Measurements from ENCODE around the gene RRN3. TPM values are rescaled to one million over a fixed set of nuclear protein-coding genes. Genes with fewer than 3 reads are reported as not detected.
"Not testable (repeated sequence)": the region's sequence is repeated elsewhere in the genome, so short reads cannot be mapped to it uniquely, and the experiment has no call there.

RRN3 gene
- total RNA-seq, 4 donors from 2014 or later: 19.5 to 34.1 (median 24.8) TPM

GRCh38 chr16:15140444-15141365 lies 46.6 kb upstream of the RRN3 start:
- 52% methylated on average over 24 of the region's 30 CpGs for WGBS
- peak; percentile 5 to 60 for TF ChIP-seq POLR2AphosphoS5 (IDR thresholded peaks at IDR 0.05)
- Histone ChIP-seq H3K4me1 (peaks cover 48 to 74% (median 71%) of the 10 kb centered on the region in 4 donors), H3K27ac (replicated peaks in 1 of 4) (peak overlapping the region; percentile 86 to 96 (median 92)), H3K4me3 (peak overlapping the region; percentile 29 to 45 (median 42))
- DNase-seq (ENCODE audit: extremely low spot score); H3K36me3 ChIP-seq; intact Hi-C loops (cut with DNase I); H3K27me3 ChIP-seq; H3K9me3 ChIP-seq: not testable (repeated sequence)

- H3K27me3 ChIP-seq; intact Hi-C loops (cut with DNase I); H3K4me3 ChIP-seq; DNase-seq (ENCODE audit: extremely low spot score); H3K9me3 ChIP-seq: not testable (repeated sequence)
- H3K36me3 ChIP-seq: peaks cover 6 to 25% (median 16%) of the 10 kb centered on the region in 4 donors
- H3K27ac ChIP-seq (replicated peaks in 1 of 4): peak overlapping the region in 2 of 4 donors; percentile 36 to 41
- WGBS: no CpG with 5 or more reads among the region's 15 CpGs
- peaks cover 18 to 43% (median 40%) of the 10 kb centered on the region in 4 donors for H3K4me1 ChIP-seq
These were observed 43.4 kb upstream of the RRN3 start for GRCh38 chr16:15137514-15137913.

GRCh38 chr16:15135483-15136360 lies 41.6 kb upstream of the RRN3 start:
- H3K4me1 ChIP-seq: peaks cover 2 to 25% (median 22%) of the 10 kb centered on the region in 4 donors
- H3K4me3 ChIP-seq; DNase-seq (ENCODE audit: extremely low spot score); H3K27me3 ChIP-seq; H3K27ac ChIP-seq (replicated peaks in 1 of 4); H3K9me3 ChIP-seq; intact Hi-C loops (cut with DNase I): not testable (repeated sequence)
- WGBS: 80% methylated on average over 1 of the region's 50 CpGs
- peaks cover 6 to 37% (median 24%) of the 10 kb centered on the region in 4 donors for H3K36me3 ChIP-seq

GRCh38 chr16:15134752-15135482 lies 40.8 kb upstream of the RRN3 start:
- DNase-seq (ENCODE audit: extremely low spot score); H3K27me3 ChIP-seq; H3K9me3 ChIP-seq; H3K27ac ChIP-seq (replicated peaks in 1 of 4); H3K4me3 ChIP-seq; intact Hi-C loops (cut with DNase I): not testable (repeated sequence)
- H3K4me1 ChIP-seq: peaks cover 0 to 17% (median 15%) of the 10 kb centered on the region in 4 donors
- 96% methylated on average over 7 of the region's 33 CpGs for WGBS
- H3K36me3 ChIP-seq: peaks cover 6 to 43% (median 30%) of the 10 kb centered on the region in 4 donors

GRCh38 chr16:15133554-15133953 lies 39.5 kb upstream of the RRN3 start:
- H3K27me3 ChIP-seq; DNase-seq (ENCODE audit: extremely low spot score); H3K9me3 ChIP-seq; H3K4me3 ChIP-seq; intact Hi-C loops (cut with DNase I); H3K27ac ChIP-seq (replicated peaks in 1 of 4): not testable (repeated sequence)
- Histone ChIP-seq H3K4me1 (peaks cover 0 to 13% (median 12%) of the 10 kb centered on the region in 4 donors), H3K36me3 (peaks cover 6 to 49% (median 37%) of the 10 kb centered on the region in 4 donors)
- WGBS: no CpG with 5 or more reads among the region's 31 CpGs

- H3K36me3 ChIP-seq: peaks cover 6 to 56% (median 42%) of the 10 kb centered on the region in 4 donors
- WGBS: no CpG with 5 or more reads among the region's 41 CpGs
- DNase-seq (ENCODE audit: extremely low spot score); intact Hi-C loops (cut with DNase I); H3K27me3 ChIP-seq; H3K4me3 ChIP-seq; H3K27ac ChIP-seq (replicated peaks in 1 of 4); H3K9me3 ChIP-seq: not testable (repeated sequence)
- peaks cover 0 to 13% (median 12%) of the 10 kb centered on the region in 4 donors for H3K4me1 ChIP-seq
These were observed 38.8 kb upstream of the RRN3 start for GRCh38 chr16:15132719-15133428.

- peaks cover 6 to 66% (median 51%) of the 10 kb centered on the region in 4 donors for H3K36me3 ChIP-seq
- H3K27me3 ChIP-seq; H3K27ac ChIP-seq (replicated peaks in 1 of 4); DNase-seq (ENCODE audit: extremely low spot score); H3K4me1 ChIP-seq; intact Hi-C loops (cut with DNase I); H3K9me3 ChIP-seq; H3K4me3 ChIP-seq: not testable (repeated sequence)
- 90% methylated on average over 2 of the region's 51 CpGs for WGBS
These were observed 37.0 kb upstream of the RRN3 start for GRCh38 chr16:15130943-15131700.

- DNase-seq (ENCODE audit: extremely low spot score); intact Hi-C loops (cut with DNase I); H3K4me1 ChIP-seq; H3K4me3 ChIP-seq; H3K9me3 ChIP-seq; H3K27ac ChIP-seq (replicated peaks in 1 of 4); H3K27me3 ChIP-seq: not testable (repeated sequence)
- WGBS: no CpG with 5 or more reads among the region's 37 CpGs
- peaks cover 6 to 62% (median 49%) of the 10 kb centered on the region in 4 donors for H3K36me3 ChIP-seq
These were observed 36.3 kb upstream of the RRN3 start for GRCh38 chr16:15130256-15130932.

GRCh38 chr16:15127641-15128425 lies 33.8 kb upstream of the RRN3 start:
- H3K27me3 ChIP-seq; H3K9me3 ChIP-seq; intact Hi-C loops (cut with DNase I); H3K4me3 ChIP-seq; DNase-seq (ENCODE audit: extremely low spot score); H3K27ac ChIP-seq (replicated peaks in 1 of 4); H3K4me1 ChIP-seq: not testable (repeated sequence)
- peaks cover 3 to 50% (median 41%) of the 10 kb centered on the region in 4 donors for H3K36me3 ChIP-seq
- 100% methylated on average over 3 of the region's 48 CpGs for WGBS

Measured in esophagus muscularis mucosa (tissue), 4 donors.